ENCODE data around the gene APRT.

DNA sequence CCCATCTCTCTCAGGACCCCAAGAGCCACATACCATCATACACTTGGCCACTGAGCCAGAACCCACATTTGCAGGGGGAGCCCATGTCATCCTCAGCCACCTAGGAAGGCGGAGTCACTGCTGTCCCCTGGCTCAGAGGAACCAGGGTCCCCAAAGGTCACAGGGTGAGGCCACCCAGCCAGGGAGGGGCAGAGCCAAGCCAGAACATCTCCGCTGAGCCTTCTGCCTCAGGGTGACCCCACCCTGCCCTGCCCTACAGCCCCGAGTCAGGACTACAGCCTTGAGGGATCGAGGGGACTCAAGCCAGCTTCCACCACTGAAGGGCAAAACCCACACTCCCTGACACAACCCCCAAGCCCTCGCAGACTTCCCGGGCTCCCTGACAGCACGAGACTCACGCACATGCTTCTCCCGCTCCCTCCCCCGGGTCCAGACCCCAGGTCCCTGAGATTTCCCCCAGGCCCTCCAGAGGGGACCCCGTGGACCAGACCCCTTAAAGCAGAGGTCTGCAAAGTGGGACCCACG, 44.1 kb downstream of the APRT start:
- no peak for TF ChIP-seq EP300 (IDR thresholded peaks at IDR 0.05; ENCODE audit: borderline replicate concordance)
- no peak for TF ChIP-seq CREB1 (IDR thresholded peaks at IDR 0.05; ENCODE audit: low read depth)
- TF ChIP-seq, protein P1, sequence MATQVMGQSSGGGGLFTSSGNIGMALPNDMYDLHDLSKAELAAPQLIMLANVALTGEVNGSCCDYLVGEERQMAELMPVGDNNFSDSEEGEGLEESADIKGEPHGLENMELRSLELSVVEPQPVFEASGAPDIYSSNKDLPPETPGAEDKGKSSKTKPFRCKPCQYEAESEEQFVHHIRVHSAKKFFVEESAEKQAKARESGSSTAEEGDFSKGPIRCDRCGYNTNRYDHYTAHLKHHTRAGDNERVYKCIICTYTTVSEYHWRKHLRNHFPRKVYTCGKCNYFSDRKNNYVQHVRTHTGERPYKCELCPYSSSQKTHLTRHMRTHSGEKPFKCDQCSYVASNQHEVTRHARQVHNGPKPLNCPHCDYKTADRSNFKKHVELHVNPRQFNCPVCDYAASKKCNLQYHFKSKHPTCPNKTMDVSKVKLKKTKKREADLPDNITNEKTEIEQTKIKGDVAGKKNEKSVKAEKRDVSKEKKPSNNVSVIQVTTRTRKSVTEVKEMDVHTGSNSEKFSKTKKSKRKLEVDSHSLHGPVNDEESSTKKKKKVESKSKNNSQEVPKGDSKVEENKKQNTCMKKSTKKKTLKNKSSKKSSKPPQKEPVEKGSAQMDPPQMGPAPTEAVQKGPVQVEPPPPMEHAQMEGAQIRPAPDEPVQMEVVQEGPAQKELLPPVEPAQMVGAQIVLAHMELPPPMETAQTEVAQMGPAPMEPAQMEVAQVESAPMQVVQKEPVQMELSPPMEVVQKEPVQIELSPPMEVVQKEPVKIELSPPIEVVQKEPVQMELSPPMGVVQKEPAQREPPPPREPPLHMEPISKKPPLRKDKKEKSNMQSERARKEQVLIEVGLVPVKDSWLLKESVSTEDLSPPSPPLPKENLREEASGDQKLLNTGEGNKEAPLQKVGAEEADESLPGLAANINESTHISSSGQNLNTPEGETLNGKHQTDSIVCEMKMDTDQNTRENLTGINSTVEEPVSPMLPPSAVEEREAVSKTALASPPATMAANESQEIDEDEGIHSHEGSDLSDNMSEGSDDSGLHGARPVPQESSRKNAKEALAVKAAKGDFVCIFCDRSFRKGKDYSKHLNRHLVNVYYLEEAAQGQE (IDR thresholded peaks at IDR 0.05; ENCODE audit: low read depth): no peak
- TF ChIP-seq TCF12 (IDR thresholded peaks at IDR 0.05; ENCODE audit: low read depth): no peak
- TF ChIP-seq YY1 (IDR thresholded peaks at IDR 0.05; ENCODE audit: low read depth): no peak
- TF ChIP-seq RAD21 (IDR thresholded peaks at IDR 0.05; ENCODE audit: low read depth): no peak
- no peak for TF ChIP-seq TAF1 (IDR thresholded peaks at IDR 0.05; ENCODE audit: low read depth)
- TF ChIP-seq TEAD4 (IDR thresholded peaks at IDR 0.05): no peak
- TF ChIP-seq, protein P2, sequence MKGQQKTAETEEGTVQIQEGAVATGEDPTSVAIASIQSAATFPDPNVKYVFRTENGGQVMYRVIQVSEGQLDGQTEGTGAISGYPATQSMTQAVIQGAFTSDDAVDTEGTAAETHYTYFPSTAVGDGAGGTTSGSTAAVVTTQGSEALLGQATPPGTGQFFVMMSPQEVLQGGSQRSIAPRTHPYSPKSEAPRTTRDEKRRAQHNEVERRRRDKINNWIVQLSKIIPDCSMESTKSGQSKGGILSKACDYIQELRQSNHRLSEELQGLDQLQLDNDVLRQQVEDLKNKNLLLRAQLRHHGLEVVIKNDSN (IDR thresholded peaks at IDR 0.05): no peak
- TF ChIP-seq FOXM1 (IDR thresholded peaks at IDR 0.05; ENCODE audit: borderline replicate concordance, low read depth): no peak

All from Ishikawa (cell line).